ENCODE measurements around the gene TRIM8.

DNA sequence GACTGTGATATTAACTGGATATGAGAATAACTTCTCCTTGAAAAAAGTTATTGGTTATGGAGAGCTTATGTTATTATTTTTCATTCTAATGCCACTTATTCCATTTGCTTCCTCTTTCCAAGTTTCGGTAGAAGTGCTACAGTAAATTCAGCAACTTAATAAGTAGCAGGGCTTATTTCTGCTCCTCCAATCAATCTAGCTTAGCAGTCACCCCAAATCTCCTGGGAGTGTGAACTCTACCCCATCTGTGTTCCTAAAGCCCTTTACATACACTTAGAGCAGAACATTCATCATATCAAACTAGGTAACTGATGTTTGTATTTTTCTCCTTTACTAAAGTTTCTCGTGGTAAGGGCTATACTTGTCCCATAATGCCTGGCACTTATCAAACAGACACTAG, 61.3 kb downstream of the TRIM8 start:
- TF ChIP-seq SMC3 (IDR thresholded peaks at IDR 0.05; ENCODE audit: low read depth, low read length), result no peak
- no peak for TF ChIP-seq RAD21 (IDR thresholded peaks at IDR 0.05; ENCODE audit: low read length)
- no peak for TF ChIP-seq CEBPB (IDR thresholded peaks at IDR 0.05; ENCODE audit: low read depth, low read length)
- no peak for TF ChIP-seq CTCF (conservative IDR thresholded peaks at IDR 0.05; ENCODE audit: low read depth, low read length)
- TF ChIP-seq BHLHE40 (IDR thresholded peaks at IDR 0.05; ENCODE audit: low read depth, low read length), result no peak
- no peak for TF ChIP-seq POLR2A (IDR thresholded peaks at IDR 0.05; ENCODE audit: low read depth, low read length)
